IPS DF 19.7 (cell line): Measurements from ENCODE around the gene GRHL1.

ENCODE experiments used
- DNase-seq: peaks from one replicate; pipeline ENCODE4 v3.0.0-alpha.2; 2013; ENCODE audit warnings: low read depth, low spot score

The GRHL1 gene

GRCh38 chr2:9993488-9994165 lies 42.1 kb downstream of the GRHL1 start:
- no peak for DNase-seq

GRCh38 chr2:9994462-9994861 lies 43.0 kb downstream of the GRHL1 start:
- DNase-seq = no peak

DNA sequence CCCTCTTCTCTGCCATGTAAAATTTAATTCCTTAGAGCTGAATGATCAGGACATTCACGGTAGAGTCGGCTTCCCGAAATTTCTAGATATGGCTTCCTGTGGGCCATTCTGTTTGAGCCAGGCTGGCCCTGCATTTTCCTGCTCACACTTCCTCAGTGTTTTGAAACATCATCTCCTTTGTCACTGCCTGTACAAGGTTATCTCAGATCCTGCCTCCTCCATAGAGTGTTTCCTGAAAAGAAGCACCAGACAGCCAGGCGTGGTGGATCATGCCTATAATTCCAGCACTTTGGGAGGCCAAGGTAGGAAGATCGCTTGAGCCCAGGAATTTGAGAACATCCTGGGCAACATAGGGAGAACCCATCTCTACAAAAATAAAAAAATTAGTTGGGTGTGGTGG lies 43.6 kb downstream of the GRHL1 start:
- no peak for DNase-seq

GRCh38 chr2:9996321-9996720 lies 44.8 kb downstream of the GRHL1 start:
- no peak for DNase-seq

GRCh38 chr2:9997936-9998335 lies 46.4 kb downstream of the GRHL1 start:
- no peak for DNase-seq

DNA sequence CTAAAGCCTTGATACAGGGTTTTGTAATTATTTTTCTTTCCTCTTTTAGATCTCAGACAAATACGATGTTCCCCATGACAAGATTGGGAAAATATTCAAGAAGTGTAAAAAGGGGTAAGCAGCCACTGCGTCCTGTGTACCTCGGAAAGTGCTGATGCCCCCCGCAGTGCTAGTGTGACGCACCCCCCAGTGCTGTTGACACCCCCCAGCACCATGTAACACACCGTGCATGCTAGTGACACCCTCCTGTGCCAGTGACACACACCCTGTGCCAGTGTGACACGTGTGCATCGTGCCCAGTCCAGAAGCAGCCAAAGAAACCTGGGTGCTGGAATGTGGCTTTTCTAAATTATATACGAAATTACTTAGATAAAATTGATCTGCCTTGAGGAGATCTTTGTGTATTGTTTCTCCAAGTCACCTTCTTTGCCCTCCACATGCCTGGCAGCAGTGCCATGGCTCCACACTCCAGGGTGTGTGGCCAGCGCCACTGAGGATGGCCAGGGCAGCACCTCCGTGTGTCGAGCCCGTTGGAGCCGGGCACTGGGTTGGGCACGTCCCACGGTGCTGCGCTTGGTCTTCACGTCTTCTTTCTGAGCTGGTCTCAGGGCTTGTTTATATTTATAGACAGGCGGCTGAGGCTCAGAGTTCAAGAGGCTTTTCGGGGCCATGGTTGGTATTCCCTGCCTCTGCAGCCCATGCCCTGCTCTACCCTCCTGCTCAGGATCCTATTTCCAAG lies 47.6 kb downstream of the GRHL1 start:
- DNase-seq = no peak

DNA sequence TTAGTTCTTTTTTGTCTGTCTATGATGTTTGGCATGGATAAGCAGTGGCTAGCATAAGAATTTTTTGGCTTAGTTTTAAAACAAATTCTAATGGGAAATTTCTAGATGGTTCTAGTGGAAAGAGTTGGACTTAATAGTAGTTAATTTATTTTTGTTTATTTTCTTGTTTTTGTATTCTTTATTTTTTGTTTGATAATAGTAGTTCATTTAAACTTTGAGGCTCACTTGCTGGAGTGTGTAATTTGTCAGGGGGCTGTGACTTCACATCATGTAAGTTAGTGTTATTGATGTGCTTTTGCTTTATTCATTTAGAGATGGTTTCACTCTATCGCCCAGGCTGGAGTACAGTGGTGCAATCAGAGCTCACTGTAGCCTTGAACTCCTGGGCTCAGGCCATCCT lies 48.2 kb downstream of the GRHL1 start:
- no peak for DNase-seq

DNA sequence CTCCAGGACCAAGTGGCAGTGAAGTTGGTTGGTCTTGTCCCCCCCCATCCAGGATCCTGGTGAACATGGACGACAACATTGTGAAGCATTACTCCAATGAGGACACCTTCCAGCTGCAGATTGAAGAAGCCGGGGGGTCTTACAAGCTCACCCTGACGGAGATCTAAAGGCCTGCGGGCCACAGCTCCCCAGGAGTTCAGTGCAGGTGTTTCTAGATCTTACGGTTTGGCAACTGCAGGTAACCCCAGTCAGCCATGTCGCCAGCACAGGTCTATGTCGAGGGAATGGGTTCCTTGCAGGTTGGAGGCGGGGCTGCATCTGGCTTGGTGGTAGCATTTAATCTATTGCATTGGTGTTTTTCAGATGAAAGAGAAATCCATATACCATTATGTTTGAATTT lies 49.0 kb downstream of the GRHL1 start:
- DNase-seq = no peak

DNA sequence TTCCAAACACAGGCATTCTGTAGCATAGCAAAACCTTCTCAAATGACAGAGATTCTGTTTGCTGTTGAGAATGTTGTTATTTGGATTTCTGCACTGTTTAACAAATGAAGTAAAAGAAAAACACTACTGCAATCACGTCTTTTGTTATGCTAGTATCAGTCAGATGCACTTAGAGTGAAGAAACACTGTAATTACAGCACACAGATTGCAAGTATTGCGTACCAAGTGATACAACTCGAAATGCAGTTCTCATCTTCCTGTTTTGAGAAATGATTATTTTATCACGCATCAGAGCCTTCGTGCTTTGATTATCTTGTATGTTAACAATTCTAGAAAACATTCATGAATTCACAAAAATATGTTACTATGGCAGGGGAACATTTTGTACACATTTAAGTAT lies 50.1 kb downstream of the GRHL1 start:
- DNase-seq = no peak

- no peak for DNase-seq
These were observed 50.6 kb downstream of the GRHL1 start for GRCh38 chr2:10002109-10002508.

DNA sequence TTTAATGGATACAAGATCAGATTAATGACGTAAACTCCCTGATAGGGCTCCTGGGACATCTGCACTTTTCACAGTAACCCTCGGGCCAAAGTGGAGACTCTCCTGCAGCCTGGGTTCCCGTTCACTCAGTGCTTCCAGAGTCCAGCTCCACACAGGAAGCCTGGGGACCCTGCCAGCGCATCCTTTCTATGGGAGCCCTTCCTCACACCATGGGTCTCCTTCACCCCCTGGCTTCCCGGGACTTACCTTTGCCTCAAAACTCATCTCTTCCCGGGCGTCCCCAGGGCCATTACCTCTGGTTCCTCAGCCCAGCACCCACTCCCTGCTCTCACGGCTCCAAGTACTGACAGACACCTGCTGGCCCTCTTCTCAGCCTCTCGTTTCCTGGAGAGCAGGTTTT lies 51.2 kb downstream of the GRHL1 start:
- DNase-seq = no peak

DNA sequence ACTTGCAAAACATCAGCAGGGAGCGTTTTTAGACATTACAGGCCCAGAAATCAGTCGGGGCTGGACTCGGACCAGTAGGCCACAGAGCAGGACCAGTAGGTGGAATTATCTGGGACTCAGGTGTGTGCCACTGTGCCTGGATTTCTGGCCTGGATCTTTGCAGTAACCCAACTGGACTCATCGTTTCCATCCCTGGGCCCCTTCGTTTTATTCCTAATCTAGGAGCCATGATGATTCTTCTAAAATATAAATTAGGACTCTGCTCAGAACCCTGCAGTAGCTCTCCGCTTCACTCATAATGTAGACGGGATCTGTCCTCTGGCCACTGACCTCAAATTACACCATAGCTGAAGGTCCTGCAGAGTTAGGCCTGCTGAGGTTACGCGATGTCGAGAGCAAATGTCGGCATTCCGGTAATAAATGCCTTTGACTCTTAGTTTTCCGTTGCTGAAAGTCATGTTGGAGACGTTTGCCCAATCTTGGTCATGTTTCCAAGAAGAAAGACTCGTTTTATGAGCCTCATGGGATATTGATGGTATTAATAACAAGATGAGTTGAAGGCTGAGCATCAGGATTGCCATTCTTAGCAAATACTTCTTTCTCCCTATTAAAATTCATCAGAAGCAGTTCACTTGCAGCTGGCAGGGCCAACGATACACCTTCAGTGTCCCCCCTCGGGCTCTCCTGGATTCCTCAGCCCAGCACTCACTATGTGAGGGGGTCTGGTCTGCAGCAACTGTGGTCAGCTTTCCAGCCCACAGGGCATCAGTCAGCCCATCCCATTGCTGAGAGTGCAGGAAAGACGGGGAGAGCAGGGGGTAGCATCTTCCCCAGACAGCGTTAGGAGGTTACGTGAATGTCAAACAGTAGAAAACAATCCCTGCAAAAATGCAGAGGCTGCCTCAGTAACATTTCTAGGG lies 52.0 kb downstream of the GRHL1 start:
- DNase-seq = no peak

GRCh38 chr2:10004401-10004800 lies 52.9 kb downstream of the GRHL1 start:
- no peak for DNase-seq

- DNase-seq = no peak
These were observed 53.3 kb downstream of the GRHL1 start for GRCh38 chr2:10004836-10005235.

DNA sequence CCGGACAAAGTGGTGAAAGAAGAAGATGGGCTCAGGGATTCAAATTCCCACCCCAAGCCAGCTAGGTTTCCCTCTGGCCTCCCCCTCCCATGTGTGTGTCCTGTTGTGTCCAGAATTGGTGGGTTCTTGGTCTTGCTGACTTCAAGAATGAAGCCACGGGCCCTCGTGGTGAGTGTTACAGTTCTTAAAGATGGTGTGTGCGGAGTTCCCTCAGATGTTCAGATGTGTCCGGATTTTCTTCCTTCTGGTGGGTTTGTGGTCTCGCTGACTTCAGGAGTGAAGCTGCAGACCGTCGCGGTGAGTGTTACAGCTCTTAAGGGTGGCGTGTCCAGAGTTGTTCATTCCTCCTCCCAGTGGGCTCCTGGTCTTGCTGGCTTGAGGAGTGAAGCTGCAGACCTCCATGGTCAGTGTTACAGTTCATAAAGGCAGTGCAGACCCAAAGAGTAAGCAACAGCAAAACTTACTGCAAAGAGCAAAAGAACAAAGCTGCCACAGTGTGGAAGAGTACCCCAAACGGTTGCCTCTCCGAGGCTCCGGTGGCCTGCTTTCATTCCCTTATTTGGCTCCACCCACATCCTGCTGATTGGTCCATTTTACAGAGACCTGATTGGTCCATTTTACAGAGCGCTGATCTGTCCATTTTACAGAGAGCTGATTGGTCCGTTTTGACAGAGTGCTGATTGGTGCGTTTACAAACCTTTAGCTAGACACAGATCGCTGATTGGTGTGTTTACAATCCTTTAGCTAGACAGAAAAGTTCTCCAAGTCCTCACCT lies 54.2 kb downstream of the GRHL1 start:
- no peak for DNase-seq

DNA sequence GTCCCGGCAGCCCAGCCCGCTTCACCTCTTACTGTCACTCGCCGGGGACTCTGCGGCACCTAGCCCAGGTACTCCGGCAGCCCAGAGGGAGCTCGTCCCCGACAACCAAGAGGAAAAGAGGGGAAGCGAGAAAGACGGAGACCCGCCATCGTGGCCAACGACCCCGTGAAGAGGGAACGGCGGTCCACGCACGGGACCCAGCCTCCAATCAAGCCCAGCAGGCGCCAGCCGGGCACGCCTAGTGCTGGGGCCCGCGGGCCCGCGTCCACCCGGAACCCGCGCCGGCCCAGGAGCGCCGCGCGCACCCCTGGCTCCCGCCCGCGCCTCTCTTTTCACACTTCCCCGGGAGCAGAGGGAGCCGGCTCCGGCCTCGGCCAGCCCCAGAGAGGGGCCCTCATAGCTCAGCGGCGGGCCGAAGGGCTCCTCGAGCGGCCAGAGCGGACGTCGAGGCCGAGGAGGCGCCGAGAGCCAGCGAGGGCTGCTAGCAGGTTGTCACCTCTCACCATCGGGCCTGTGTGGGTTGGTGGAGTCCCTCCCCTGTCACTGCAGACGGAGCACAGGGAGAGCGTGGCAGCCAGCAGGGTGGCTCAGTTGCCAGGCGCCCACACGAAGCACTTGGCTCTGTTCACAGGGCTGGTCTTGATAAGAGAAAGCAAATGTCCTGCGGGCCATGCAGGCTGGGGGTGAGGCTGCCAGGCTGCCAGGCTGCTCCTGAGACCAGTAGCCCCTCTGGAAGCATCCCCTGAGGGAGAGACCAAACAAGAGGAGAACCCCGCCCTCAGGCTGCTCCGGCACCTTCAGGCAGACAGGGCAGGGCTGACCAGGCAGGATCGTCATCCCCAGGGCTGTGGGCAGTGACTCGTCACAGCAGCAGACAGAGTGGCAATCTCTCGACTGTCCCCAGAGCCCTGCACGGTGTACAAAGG lies 55.0 kb downstream of the GRHL1 start:
- no peak for DNase-seq

DNA sequence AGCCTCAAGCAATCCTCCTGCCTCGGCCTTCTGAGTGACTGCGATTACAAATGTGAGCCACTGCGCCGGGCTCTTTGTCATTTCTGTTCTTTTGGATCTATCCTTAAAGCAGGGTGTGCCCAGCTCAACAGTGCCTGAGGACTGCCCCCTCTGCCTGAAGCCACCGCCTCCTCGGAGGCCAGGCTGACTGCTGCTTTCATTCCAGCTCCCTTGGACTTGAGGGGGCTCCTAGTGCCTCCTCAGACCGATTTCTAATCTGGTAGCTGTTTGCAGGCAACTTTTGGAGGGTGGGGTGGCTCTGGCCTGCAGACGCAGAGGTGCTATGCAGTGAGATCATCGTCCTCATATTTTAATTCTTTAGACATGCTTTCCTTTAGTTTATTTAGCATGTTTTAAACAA lies 55.9 kb downstream of the GRHL1 start:
- no peak for DNase-seq

DNA sequence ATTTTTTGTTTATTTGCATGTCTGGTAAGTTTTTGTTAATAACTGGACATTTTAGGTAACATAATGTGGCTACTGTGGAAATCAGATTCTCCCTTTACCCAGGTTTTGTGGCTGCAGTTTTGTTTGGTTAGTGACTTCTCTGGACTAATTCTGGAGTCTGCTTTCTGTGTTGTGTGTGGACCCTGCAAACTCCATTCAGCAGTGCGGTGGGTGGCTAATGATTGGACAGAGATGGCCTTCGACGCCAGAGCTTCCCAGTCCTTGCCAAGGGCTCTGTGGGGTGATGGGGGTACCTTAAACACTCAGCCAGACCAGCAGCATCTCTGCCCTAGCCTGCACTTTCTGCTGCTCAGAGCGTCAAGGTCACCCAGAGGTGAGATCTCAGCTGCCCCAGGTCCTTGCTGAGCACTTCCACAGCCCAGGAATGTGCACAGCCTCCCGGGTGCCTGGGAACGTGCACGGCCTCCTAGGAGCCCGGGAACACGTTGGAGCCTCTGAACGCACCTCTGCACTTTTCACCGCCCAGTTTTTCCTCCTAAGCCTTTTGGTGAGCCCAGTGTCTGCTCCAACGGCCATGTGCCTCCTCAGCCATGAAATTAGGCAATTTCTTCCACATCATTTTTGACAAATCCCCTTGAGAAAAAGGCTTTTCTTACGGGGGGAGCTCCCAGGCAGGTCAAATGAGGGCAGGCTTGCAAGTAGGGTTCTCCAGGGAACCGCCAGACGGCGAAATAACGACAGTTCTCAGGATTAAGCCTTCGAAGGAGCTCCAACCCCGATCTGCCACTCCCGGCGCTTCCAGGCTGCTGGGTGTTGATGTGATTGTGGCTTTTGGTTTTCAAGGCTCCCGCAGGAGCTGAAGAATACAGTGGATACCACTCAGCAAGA lies 56.7 kb downstream of the GRHL1 start:
- DNase-seq = no peak

DNA sequence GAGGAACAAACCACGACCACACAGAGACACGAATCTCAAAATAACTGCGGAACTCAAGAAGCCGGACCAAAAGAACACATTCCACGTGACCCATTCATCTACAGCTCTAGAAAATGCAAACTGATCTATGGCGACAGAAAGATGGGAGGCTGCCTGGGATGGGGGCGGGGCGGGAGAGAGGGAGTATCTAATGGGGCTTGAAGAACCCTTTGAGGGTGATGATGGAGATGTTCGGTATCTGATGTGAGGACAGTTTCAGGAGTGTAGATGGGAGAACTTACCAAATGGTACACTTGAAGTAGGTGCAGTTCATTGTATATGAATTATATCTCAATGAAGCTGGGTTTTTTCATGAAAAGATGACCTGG lies 57.3 kb downstream of the GRHL1 start:
- DNase-seq = no peak
